GM19324 (cell line): ENCODE measurements around the gene NAALADL1.

Source experiments
- ATAC-seq: cut with Tn5 transposase; IDR thresholded peaks from one replicate; pipeline ENCODE4 v1.9.1; 2021; ENCODE audit warnings: mild to moderate bottlenecking, moderate library complexity; ENCODE audit not compliant: unreplicated experiment, low FRiP score

Gene NAALADL1

DNA sequence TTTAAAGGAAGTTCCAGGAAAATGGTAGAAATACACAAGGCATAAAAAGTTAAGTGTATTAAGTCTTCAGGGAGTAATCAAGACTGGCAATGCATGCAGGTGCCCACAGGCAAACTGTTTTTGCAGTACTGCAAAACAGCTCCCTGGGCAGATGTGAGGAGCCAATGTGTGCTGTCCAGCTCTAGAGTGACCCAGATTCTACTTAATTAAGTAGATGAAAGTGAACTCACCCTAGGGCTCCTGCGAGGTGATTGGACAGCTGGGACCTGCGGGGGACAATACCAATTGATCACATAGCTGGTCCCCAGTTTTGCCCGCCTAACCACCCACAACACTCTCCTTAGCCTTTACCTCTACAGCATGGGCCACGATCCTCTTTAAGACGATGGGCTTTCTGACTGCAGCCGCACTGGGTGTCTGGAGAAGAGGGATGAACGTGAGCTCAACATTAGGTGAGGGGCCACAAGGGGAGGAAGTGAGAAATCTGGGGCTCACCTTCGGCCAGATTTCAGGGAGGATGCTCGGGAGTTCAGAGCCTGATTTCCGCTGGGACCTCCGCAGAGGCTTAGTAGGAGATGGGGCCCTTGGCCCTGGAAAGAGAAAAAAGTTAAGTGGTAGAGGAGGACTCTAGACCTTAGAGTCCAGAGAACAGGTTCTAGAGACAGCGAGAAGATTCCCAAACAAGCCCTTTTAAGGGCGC, 24.9 kb upstream of the NAALADL1 start:
- peak; percentile 9 for ATAC-seq

DNA sequence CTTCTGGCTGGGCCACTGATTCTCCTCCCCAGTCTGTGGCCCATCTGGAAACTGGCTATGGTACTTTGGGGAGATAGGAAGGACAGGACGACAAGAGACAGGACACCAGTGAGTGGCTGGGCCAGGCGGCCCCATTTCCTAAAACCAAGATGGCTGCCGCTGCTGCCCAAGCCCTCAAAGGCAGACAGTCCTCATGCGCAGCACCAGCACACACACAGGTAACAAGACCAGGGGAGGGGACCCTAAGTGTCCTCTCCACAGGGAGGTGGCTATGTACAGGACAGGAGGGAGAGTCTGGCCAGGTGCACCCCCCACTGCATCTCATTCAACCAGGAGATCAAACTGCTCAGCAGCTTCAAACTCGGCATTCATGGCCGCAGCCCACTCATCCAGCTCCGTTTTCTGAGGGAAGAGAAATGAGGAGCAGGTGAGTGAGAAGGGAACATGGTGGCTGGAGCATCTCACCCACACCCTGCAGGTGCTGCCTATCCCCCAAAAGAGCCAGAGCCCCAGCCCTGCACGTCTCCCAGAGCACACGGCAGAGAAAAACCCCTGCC, 20.5 kb upstream of the NAALADL1 start:
- ATAC-seq: no peak

DNA sequence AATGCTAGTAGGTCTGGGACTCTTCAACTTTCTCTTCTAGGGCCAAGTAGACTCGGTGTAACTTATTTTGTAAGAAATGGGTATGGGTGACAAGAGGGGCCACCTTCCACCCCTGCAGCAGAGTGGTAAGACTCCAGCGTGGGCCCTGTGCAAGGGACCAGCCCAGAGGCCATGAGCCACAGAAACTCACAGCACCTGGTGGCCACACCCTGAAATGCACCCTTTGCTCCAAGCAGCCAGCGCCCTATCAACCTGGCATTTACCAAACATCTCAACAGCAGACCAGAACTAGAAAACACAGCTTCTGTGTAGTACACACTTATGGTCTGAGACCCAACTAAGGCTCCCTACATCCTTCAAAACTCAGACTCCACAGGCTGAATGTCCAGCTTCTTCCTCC, 19.8 kb upstream of the NAALADL1 start:
- ATAC-seq: no peak

DNA sequence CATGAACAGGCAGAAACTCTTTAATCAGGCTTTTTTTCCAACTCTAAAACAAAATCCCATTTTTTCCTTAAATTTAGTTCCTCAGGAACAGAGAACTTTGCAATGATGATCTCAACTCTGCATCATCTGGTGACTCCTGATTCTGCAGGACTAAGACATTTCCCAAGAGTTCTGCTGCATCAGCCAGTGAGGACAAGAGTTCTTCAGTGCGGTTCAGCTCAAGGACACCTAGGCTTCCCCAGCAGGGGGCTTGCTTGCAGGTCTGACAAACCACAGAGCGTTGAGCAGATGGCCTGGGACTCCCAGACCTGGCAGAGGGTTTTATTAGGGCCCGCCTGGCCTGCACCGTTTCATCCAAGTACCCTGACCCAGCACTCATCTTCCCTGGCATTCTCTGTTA, 19.1 kb upstream of the NAALADL1 start:
- no peak for ATAC-seq

DNA sequence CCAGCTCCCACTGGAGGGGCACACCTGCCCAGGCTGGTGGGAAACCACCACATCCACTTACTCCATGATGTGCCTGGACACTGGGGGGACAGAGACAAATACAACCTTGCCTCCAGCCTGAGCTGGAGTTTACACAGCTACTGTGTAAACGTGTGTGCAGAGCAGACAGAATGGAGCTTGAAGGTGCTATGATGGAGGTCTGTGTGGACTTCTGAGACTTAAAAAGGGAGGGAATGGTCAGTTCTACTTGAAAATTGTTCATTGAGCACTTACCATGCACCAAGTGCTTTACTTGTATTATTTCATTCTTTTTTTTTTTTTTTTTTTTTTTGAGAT, 14.2 kb upstream of the NAALADL1 start:
- ATAC-seq: no peak

DNA sequence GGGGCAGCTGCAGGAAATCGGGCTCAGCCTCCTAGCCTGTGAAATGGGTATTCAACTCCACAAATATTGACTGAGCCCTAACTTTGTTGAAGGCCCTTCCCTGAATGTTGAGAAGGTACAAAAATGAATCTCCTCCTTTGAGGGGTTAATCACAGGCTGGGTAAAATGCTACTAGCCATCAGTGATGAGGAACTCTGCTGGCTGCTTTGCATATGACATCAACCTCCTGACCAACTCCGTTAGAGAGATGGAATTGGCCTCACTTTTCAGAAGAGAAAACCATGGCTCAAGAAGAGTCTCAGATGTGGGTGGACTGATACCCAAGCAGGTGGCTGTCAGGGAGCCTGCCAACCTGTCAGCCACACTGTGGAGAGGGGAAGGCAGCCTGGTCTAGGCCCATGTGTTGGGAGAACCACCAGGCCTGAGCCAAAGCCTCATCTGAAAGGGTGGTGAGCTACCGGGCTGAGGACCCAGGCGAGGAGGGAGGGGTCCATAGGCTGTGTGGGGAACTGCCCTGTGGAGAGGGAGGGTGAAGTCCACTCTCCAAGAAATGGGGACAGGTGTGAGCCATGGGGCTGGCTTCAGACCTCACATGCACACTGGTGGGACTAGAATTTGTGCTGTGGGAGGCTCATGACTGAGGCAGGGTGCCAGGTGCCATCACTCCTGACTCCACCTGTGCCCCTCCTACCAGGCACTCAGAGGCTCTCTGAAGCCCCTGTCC, 13.7 kb upstream of the NAALADL1 start:
- ATAC-seq: no peak

DNA sequence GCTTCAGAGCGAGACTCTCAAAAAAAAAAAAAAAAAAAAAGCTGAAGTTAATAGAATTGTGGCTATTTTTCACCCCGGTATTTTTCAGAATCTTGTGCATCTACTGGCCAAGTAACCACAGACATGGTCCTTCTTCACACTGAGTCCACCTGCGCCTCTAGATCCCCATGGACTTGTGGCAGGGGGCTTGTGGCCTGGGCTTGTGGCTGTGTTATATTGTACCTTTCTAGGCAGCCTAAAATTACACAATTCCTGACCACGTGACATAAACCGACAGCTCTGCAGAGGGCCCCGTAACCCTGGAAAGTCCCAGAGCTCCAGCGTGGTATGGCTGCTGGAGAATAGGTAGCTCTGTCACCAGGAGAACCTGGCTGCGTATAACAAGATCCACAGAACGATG, 10.9 kb upstream of the NAALADL1 start:
- ATAC-seq: no peak

DNA sequence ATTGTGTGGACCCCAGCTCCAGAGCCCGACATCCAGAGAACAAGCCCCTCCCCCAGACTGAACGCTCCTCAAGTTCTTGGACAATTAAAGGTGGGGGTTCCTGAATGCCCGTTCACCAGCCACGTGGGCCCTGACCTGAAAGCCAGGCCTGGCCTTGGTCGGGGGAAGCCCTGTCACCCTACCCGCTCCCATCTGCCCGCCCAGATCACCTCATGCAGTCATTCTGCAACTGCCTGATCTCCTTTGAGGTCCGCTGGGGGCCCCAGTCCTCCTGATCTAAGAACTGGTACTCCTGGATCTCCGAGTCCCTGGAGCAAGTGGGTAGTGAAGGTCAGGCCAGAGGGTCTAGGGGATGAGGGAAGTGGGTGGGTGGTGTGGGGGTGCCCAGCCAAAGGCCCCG, 9.1 kb upstream of the NAALADL1 start:
- no peak for ATAC-seq

DNA sequence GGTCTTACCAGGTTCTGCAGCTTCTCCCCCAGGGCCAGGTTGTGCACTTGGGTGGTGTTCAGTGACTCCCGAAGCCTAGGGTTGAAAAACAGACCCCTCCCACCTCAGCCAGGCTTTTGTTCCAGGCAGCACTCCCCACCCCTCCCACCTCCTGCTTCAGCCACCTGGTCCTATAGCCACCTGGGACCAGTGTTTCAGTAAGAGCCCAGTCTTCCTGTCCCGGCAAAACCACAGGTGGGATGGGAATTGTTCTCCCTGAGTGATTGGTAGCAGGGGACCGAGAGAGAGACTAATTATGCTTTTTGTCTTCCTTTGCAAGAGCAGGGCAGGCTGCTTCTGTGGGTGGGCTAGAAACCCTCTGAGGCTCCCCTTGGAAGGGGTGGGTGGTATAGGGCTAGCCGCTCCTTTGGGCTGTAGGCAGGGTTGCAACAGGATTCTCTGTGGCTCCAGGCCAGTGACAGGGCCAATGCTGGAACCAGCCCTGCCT, 8.5 kb upstream of the NAALADL1 start:
- no peak for ATAC-seq

DNA sequence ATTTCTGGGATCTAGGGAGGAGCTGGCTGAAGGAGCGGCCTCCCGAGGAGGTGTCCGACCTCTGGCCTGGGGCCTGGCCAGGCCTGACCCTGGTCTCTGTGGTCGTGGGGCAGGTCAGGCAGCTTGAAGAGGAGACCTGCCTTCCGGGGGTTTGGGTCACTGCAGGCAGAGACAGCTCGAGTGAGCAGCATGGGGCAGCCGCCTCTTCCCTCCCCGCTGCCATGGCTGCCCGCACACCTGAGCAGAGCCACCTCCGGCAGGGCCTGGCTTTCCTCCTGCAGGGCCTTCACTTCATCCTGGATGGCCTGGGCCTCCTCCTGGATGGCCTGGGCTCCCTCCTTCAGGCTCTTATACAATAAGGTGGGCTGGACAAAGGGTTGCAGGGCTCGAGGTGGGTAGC, 8.0 kb upstream of the NAALADL1 start:
- ATAC-seq: no peak

DNA sequence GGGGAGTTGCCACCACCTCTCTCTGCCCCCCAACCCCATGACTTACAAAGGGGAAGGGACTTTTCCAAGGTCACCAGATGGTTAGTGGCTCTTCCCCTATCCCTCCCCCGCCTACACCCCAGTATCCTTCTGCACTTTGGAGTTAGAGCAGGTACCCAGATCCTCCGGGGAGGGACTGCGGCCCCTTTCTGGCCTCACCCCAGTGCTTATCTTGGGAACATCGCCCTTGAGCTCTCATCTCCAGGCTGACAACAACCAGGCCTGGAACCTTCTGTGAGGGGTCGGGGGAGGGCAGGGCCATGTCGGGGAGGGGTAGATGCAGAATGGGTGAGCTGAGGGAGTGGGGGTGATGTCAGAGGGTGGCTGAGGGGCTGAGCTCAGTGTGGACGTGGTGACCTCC, 7.5 kb upstream of the NAALADL1 start:
- ATAC-seq: no peak

DNA sequence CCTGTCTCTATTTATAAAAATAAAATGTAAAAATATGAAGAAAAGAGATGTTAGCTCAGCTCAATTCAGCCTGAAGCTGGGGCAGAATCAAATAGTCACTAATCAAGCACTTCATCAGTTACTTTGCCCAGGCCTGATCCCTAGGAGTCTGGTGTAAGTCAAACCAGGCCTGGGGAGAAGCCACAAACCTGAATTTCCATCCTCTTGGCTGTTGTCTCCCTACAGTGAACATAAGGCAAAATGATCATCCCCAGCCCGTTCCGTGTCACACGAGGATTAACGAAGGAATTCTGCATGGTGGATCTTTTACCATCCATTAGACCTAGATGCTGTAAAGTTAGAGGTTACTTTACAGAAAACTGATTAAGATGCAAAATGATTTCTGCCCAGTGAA, 6.5 kb upstream of the NAALADL1 start:
- ATAC-seq: no peak

DNA sequence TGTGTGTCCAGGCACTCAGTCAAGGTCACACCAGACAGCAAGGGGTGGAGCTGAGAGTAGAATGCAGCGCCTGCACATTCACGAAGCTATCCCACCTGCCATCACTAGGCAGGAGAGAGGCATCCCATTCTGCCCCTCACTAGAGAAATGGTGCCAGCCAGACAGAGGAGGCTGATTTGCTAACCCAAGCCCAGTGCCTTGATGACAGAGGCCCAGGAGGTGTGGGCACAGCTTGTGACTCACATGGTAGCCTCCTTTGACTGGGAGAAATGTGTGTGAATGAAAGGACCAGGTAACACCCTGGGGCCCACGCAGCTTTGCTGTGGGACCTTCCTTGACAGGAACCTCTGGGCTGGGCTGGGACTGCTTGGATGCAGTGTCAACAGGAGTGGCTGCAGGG, 5.2 kb upstream of the NAALADL1 start:
- ATAC-seq: no peak

DNA sequence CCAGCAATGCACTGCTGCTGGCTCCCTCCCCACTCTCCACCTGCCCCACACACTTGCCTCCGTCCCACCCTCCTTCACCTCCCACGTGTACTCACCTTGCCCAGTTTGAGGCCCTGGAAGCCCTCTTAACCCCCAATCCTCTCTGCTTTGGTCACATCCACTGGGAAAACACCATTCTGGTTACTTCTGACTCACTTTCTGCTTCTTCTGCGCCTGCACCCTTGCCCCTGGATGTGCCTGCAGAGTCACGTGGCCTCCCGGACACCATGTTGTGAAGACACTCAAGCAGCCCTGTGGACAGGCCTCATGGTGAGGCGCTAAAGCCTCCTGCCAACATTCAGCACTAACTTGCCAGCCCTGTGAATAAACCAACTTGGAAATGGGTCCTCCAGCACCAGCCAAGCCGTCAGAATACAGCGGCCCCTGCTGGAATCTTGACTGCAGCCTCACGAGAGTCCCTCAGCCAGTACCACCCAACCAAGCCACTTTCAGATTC, 2.6 kb upstream of the NAALADL1 start:
- no peak for ATAC-seq

DNA sequence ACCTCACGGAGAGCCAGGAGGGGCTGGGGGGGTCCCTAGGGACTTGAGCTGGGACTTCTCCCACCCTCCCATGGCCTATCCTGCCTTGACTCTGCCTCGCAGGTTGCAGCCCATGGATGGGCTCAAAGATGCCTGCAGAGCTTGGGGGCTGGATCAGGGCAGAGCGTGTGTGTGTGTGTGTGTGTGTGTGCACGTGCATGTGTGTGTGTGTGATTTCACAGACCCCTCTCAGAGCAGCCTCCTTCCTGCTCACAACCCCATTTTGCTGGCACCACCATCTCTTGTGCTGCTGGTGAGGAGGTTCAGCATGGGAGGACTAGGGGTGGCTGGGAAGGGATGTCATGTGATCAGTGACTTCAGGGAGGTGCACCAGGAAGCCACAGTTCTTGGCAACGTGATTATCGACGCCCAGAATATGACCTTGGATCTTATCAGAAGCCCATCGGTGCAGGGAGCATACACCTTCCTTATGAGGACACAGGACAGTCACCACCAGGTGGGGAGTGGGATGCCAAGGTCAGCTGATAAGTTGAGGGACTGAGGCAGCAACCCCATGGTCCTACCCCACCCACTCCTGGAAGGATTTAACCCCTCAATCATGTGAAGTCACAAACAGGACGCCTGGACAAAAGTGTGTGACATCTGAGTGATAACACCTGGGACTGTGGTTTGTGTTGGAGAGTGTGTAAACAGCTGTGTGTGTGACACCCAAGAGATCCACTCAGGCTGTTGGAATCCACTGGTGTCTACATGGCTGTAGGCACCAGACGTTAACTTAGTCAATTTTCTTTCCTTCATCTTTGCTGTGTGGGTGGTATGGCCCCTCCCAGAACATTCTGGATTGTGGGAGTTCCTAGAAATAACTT, 1.8 kb upstream of the NAALADL1 start:
- ATAC-seq: no peak

DNA sequence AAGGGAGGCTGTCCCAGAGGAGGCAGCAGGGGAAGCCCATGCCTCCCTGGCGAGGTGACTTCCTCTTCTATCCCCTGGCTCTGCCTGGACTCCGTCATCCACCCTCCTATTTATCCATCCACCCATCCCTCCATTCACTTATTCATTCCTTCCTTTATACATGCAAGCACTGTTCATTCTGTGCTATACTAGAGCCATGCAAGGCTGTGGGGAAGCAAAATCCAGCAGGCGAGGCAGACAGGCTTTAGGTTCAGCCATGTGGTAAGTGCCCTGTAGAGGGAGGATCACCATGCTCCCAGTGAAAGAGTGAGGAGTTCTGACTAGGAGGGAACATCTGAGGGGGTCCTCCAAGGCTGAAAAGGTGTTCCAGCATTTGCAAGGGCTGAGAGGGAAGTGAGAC, 1.2 kb upstream of the NAALADL1 start:
- no peak for ATAC-seq

DNA sequence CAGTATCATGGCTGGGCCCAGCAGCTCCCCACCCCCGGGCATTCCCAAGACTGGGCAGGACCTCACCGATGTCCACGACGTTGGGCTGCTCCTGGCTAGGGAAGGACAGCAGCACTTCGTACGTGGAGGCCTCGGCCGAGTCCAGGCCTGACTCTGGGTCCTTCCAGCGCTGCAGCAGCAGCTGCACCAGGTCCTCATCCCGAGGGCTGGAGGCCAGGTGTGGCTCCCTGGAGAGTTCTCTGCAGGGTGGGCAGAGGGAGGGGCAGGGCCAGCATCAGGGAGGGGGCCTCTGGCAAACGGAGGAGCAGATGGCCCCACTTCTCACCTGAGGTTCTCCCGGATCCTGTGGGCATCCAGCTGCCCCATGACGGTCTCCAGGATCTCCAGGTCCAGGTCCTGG, 341 bp downstream of the NAALADL1 start:
- no peak for ATAC-seq

DNA sequence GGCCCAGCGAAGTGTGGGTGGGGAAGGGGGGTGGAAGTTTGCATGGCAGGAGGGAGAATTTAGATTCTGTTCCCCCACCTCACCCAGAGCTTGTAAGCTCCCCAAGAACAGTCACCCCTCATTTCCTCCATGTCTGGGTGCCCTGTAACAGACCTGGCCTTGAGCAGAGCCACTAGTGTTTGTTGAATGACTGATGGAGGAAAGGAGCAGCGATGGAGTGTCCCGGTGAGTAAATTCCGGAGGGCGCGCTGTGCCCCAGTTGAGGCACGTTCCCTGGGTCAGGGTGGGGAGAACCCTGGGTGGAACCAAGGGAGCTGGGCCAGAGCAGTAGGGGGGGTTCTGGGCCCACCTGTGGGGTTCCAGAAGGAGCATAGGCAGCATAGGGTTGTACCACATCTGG, 827 bp downstream of the NAALADL1 start:
- no peak for ATAC-seq

DNA sequence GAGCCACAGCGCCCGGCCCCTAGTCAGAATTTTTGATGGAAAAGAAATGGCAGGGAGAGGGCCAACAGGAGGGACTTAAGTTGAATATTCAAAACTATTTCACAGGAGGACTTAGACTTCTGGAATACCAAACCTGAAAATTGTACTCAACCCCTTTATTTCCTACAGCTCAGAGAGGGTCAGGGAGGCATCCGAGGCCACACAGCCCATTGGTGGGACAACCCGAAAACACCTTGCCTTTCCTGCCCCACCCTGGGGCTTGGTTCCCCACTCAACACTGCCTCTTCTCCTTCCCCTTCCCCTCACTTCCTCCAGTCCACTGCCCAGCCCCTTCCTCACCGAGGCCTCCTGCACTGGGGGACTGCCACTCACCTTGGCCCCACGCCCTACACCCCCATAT, 1.4 kb downstream of the NAALADL1 start:
- no peak for ATAC-seq

DNA sequence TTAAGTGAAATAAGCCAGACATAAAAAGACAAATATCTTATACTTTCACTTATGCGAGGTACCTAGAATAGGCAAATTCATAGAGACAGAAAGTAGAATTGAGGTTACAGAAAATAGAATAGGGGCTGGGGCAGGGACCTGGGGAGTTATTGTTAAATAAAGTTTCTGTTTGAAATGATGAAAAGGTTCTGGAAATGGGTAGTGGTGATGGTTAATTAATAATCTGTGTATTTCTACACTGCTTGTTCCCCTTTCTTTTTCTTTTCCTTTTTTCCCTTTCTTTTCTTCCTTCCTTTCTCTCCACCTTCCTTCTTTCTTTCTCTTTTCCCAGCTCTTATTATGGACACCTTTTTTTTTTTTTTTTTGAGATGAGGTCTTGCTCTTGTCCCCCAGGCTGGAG, 2.8 kb downstream of the NAALADL1 start:
- no peak for ATAC-seq
